ENCODE measurements around the gene CACNA2D1. TPM values are rescaled to one million over a fixed set of nuclear protein-coding genes. Genes with fewer than 3 reads are reported as not detected.
A peak's percentile ranks its signal among the peaks of the same experiment; 100 is the strongest.

Gene CACNA2D1
- total RNA-seq, 1 experiment from 2014 or later, result 36.2 TPM

DNA sequence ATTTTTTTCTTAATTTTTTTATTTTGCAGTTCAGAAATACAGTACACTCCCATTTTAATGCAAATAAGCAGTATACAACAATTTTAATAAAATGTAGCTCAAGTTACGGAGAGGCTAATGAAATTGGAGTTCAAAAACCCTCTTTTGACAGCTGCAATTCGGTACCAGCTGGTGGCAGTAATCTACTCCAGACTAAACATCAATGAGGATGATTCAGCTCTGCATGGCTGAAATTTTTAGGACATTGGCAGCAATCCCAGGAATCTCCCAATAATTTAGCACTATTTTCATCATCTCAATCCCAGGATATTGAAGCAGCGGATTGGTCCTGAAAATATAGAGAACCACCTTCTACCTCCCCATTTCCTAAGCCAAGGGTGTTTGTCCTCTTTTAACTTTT lies 278.8 kb downstream of the CACNA2D1 start:
- Mint-ChIP-seq H3K9me3 (no peaks in the 10 kb centered on the region), H3K4me3 (no peak overlapping the region), H3K27ac (peak overlapping the region in 1 of 3 experiments; percentile 27; a peak in 1 of 7 replicates), H3K36me3 (ENCODE audit: insufficient read depth in 1 of 3, low read depth in 3 of 3) (no peaks in the 10 kb centered on the region), H3K4me1 (peaks cover 24 to 26% of the 10 kb centered on the region in 2 experiments), H3K27me3 (ENCODE audit: low read depth) (no peaks in the 10 kb centered on the region)
- Histone ChIP-seq H2AK5ac (ENCODE audit: insufficient read length, low read length) (no peak overlapping the region), H3K23me2 (ENCODE audit: insufficient read length, low read depth, low read length, poor library complexity, severe bottlenecking) (no peaks in the 10 kb centered on the region), H3K9ac (ENCODE audit: extremely low read depth, insufficient read length, low read length) (no peak overlapping the region), H3K9me3 (ENCODE audit: control insufficient read depth, low read depth, low read length) (no peaks in the 10 kb centered on the region), H4K8ac (replicated peaks; ENCODE audit: insufficient read length, low read depth, low read length) (no peak overlapping the region), H3T11ph (ENCODE audit: low read length) (no peak overlapping the region), H3K27ac (ENCODE audit: insufficient read length, low read depth, low read length) (no peak overlapping the region), H2BK15ac (ENCODE audit: low read depth, low read length) (no peak overlapping the region), H2BK12ac (ENCODE audit: insufficient read length, low read depth, low read length) (no peak overlapping the region), H3K79me1 (ENCODE audit: insufficient read depth, low read depth, low read length, poor library complexity, severe bottlenecking) (no peaks in the 10 kb centered on the region), H2BK20ac (ENCODE audit: low read depth, low read length, poor library complexity, severe bottlenecking) (no peak overlapping the region), H3K18ac (ENCODE audit: insufficient read length, low read depth, low read length) (no peak overlapping the region), H3K4me2 (ENCODE audit: insufficient read depth, insufficient read length, low read length) (no peak overlapping the region), H2BK5ac (ENCODE audit: insufficient read length, low read length) (no peak overlapping the region), H4K91ac (ENCODE audit: insufficient read length, low read depth, low read length) (no peak overlapping the region), H4K20me1 (ENCODE audit: control insufficient read depth, insufficient read depth, insufficient read length) (no peaks in the 10 kb centered on the region), H3K4ac (ENCODE audit: low read depth, low read length) (no peak overlapping the region), H2BK120ac (ENCODE audit: low read depth, low read length, poor library complexity, severe bottlenecking) (no peak overlapping the region), H3K79me2 (ENCODE audit: insufficient read depth, low read length) (no peaks in the 10 kb centered on the region), H3K56ac (ENCODE audit: insufficient read length, low read depth, low read length) (no peak overlapping the region), H4K5ac (ENCODE audit: insufficient read length, low read depth, low read length) (no peak overlapping the region), H3K4me1 (ENCODE audit: insufficient read depth, low read length) (no peaks in the 10 kb centered on the region; the same call in 1 of the 2 replicates), H3K23ac (ENCODE audit: insufficient read length, low read depth, low read length) (no peak overlapping the region), H2AFZ (ENCODE audit: low read length) (no peak overlapping the region), H3K14ac (ENCODE audit: insufficient read depth, low read length) (no peak overlapping the region), H3K27me3 (ENCODE audit: insufficient read depth, low read length) (no peaks in the 10 kb centered on the region)
- WGBS (ENCODE audit: extremely low coverage, insufficient read length, low lambda C conversion rate), result no CpG with 5 or more reads among the region's 3 CpGs
- no peak for DNase-seq
- TF ChIP-seq, protein P1, sequence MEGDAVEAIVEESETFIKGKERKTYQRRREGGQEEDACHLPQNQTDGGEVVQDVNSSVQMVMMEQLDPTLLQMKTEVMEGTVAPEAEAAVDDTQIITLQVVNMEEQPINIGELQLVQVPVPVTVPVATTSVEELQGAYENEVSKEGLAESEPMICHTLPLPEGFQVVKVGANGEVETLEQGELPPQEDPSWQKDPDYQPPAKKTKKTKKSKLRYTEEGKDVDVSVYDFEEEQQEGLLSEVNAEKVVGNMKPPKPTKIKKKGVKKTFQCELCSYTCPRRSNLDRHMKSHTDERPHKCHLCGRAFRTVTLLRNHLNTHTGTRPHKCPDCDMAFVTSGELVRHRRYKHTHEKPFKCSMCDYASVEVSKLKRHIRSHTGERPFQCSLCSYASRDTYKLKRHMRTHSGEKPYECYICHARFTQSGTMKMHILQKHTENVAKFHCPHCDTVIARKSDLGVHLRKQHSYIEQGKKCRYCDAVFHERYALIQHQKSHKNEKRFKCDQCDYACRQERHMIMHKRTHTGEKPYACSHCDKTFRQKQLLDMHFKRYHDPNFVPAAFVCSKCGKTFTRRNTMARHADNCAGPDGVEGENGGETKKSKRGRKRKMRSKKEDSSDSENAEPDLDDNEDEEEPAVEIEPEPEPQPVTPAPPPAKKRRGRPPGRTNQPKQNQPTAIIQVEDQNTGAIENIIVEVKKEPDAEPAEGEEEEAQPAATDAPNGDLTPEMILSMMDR (conservative IDR thresholded peaks at IDR 0.05), result peak; percentile 51; the same call in 2 of the 3 replicates
